ENCODE measurements around the gene STAB1. TPM values are rescaled to one million over a fixed set of nuclear protein-coding genes. Genes with fewer than 3 reads are reported as not detected.

STAB1 gene
- total and polyA plus RNA-seq, 2 experiments from 2014 or later, result 0.90 to 1.9 TPM

DNA sequence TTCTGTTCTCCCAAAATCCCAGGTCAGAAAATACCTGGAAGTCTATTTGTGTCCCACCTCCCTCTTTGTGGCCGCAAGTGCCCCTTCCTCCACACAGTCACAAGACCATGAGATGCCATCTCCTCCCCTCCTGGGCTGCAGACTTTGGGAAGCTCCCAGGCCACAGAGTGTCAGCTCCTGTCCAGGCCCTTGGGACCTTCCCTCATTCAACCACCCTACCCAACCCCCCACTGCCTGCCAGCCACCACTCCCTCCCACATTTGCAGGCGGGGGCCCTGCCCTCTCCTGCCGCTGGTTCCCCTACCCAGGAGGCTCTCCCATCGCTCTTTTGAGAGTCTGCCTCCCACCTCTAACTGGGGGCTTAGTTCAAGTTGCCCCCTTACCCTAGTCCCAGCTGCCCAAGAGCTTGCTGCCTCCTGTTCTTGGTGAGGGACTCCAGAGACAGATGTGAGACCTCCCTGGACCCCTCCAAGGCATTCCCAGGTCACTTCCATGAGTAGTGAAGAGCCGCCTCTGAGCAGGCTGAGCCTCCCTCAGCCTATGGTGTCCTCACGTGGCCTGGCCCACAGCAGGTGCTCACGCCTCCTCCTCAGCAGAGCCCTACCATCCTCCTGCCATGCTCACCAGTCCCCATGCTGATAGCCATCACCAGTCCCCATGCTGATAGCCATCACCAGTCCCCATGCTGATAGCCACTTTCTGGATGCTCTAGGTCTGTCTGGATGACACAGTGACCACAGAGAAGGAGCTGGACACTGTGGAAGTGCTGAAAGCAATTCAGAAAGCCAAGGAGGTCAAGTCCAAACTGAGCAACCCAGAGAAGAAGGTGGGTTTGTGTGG is 15.9 kb upstream of the STAB1 start:
- no peak overlapping the region for H3K4me2 ChIP-seq
- no peak overlapping the region for H3K4me3 ChIP-seq
- no peak for TF ChIP-seq ETS1 (IDR thresholded peaks at IDR 0.05)
- no peaks in the 10 kb centered on the region for H3K9me2 ChIP-seq (ENCODE audit: insufficient read depth)
- H3F3A ChIP-seq (replicated peaks; ENCODE audit: low read depth), result 0 out of 2 replicates have a peak, but pooled peaks cover 7% of the 10 kb centered on the region
- ATAC-seq, result no peak
- Mint-ChIP-seq H3K4me3 (no peak overlapping the region), H3K27me3 (ENCODE audit: insufficient read depth, low read depth, poor library complexity) (peaks cover 6% of the 10 kb centered on the region), H3K9me3 (no peaks in the 10 kb centered on the region; the same call in 2 of the 3 replicates), H3K4me1 (no peaks in the 10 kb centered on the region; the same call in 2 of the 3 replicates), H3K36me3 (ENCODE audit: low read depth) (peaks cover 82% of the 10 kb centered on the region), H3K27ac (no peak overlapping the region)
- no peaks in the 10 kb centered on the region for H3K27me3 ChIP-seq (ENCODE audit: insufficient read depth)
- H4K20me1 ChIP-seq (replicated peaks; ENCODE audit: insufficient read depth), result peaks cover 12% of the 10 kb centered on the region
- no peak overlapping the region for H2AFZ ChIP-seq
- no peaks in the 10 kb centered on the region; the same call in 1 of the 2 replicates for H3K79me2 ChIP-seq (replicated peaks; ENCODE audit: insufficient read depth)
- no peaks in the 10 kb centered on the region for H3K4me1 ChIP-seq (ENCODE audit: insufficient read depth)
- no peak overlapping the region for H3K27ac ChIP-seq (ENCODE audit: low read depth)
- DNase-seq (ENCODE audit: low spot score), result no peak
- H3K36me3 ChIP-seq (ENCODE audit: insufficient read depth), result peaks cover 21% of the 10 kb centered on the region

- Mint-ChIP-seq H3K27ac (no peak overlapping the region), H3K4me1 (no peaks in the 10 kb centered on the region; the same call in 2 of the 3 replicates), H3K9me3 (no peaks in the 10 kb centered on the region; the same call in 2 of the 3 replicates), H3K4me3 (no peak overlapping the region), H3K36me3 (ENCODE audit: low read depth) (peaks cover 76% of the 10 kb centered on the region), H3K27me3 (ENCODE audit: insufficient read depth, low read depth, poor library complexity) (peaks cover 6% of the 10 kb centered on the region)
- no peaks in the 10 kb centered on the region for H3K9me2 ChIP-seq (ENCODE audit: insufficient read depth)
- no peak overlapping the region for H3K4me2 ChIP-seq
- no peak for ATAC-seq
- H3K4me3 ChIP-seq, result no peak overlapping the region
- 0 out of 2 replicates have a peak, but pooled peaks cover 7% of the 10 kb centered on the region for H3F3A ChIP-seq (replicated peaks; ENCODE audit: low read depth)
- H4K20me1 ChIP-seq (replicated peaks; ENCODE audit: insufficient read depth), result peaks cover 12% of the 10 kb centered on the region
- H3K27me3 ChIP-seq (ENCODE audit: insufficient read depth), result no peaks in the 10 kb centered on the region
- H3K27ac ChIP-seq (ENCODE audit: low read depth), result no peak overlapping the region
- H2AFZ ChIP-seq, result no peak overlapping the region
- H3K36me3 ChIP-seq (ENCODE audit: insufficient read depth), result peaks cover 21% of the 10 kb centered on the region
- no peaks in the 10 kb centered on the region for H3K4me1 ChIP-seq (ENCODE audit: insufficient read depth)
- no peaks in the 10 kb centered on the region; the same call in 1 of the 2 replicates for H3K79me2 ChIP-seq (replicated peaks; ENCODE audit: insufficient read depth)
- no peak for DNase-seq (ENCODE audit: low spot score)
- no peak for TF ChIP-seq EZH2phosphoT487 (IDR thresholded peaks at IDR 0.05; ENCODE audit: unreplicated experiment)
- no peak for TF ChIP-seq CTCF (conservative IDR thresholded peaks at IDR 0.05; ENCODE audit: low read depth in 2 of 2)
- TF ChIP-seq ZNF114 (CRISPR knock-in tag; IDR thresholded peaks at IDR 0.05), result no peak
- no peak for TF ChIP-seq ZNF462 (CRISPR knock-in tag; IDR thresholded peaks at IDR 0.05)
- no peak for TF ChIP-seq CREB1 (CRISPR knock-in tag; IDR thresholded peaks at IDR 0.05; ENCODE audit: low read depth)
- TF ChIP-seq ETS1 (IDR thresholded peaks at IDR 0.05), result no peak
- TF ChIP-seq JUNB (IDR thresholded peaks at IDR 0.05; ENCODE audit: unreplicated experiment), result no peak
- TF ChIP-seq STAT1 (IDR thresholded peaks at IDR 0.05; ENCODE audit: unreplicated experiment), result no peak
Observed at GRCh38 chr3:52479877-52480575, 15.1 kb upstream of the STAB1 start.
